GM21737 (cell line): ENCODE results near the gene PYGO2.

ENCODE experiments used
- ATAC-seq: cut with Tn5 transposase; IDR thresholded peaks from one replicate; pipeline ENCODE4 v1.9.1; 2021; ENCODE audit warnings: mild to moderate bottlenecking, moderate library complexity; ENCODE audit not compliant: unreplicated experiment

The PYGO2 gene, protein sequence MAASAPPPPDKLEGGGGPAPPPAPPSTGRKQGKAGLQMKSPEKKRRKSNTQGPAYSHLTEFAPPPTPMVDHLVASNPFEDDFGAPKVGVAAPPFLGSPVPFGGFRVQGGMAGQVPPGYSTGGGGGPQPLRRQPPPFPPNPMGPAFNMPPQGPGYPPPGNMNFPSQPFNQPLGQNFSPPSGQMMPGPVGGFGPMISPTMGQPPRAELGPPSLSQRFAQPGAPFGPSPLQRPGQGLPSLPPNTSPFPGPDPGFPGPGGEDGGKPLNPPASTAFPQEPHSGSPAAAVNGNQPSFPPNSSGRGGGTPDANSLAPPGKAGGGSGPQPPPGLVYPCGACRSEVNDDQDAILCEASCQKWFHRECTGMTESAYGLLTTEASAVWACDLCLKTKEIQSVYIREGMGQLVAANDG

GRCh38 chr1:154961207-154962155, at the start of gene PYGO2:
Gene PYGO2, minus strand, starts transcription at chr1:154961782. Its CDS starts 206 bp downstream, at chr1:154961576.
- ATAC-seq: peak; percentile 62

- ATAC-seq: no peak
Measured at GRCh38 chr1:155011004-155011416, 49.4 kb upstream of the PYGO2 start.

- ATAC-seq: no peak
Measured at GRCh38 chr1:155010211-155010918, 48.8 kb upstream of the PYGO2 start.

DNA sequence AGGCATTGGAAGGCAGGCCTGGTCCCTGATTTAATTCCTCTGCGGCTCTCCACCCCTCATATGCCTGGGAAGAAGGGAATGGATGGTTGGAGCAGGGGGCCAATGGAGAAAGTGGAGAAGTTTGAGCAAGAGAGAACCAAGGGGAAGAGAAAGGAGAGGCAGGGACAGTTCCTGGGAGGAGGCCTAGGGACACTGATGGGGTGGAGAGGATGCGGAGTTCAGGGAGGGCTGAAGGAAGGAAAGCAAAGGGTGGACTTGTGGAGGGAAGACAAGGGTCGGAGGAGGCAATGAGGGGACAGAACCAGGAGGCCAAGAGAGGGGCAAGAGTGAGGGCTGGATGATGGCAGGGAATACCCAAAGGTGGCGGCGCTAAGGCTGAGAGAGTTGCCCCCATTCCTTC, 48.2 kb upstream of the PYGO2 start:
- no peak for ATAC-seq

- ATAC-seq: no peak
Measured at GRCh38 chr1:155009221-155009711, 47.7 kb upstream of the PYGO2 start.

DNA sequence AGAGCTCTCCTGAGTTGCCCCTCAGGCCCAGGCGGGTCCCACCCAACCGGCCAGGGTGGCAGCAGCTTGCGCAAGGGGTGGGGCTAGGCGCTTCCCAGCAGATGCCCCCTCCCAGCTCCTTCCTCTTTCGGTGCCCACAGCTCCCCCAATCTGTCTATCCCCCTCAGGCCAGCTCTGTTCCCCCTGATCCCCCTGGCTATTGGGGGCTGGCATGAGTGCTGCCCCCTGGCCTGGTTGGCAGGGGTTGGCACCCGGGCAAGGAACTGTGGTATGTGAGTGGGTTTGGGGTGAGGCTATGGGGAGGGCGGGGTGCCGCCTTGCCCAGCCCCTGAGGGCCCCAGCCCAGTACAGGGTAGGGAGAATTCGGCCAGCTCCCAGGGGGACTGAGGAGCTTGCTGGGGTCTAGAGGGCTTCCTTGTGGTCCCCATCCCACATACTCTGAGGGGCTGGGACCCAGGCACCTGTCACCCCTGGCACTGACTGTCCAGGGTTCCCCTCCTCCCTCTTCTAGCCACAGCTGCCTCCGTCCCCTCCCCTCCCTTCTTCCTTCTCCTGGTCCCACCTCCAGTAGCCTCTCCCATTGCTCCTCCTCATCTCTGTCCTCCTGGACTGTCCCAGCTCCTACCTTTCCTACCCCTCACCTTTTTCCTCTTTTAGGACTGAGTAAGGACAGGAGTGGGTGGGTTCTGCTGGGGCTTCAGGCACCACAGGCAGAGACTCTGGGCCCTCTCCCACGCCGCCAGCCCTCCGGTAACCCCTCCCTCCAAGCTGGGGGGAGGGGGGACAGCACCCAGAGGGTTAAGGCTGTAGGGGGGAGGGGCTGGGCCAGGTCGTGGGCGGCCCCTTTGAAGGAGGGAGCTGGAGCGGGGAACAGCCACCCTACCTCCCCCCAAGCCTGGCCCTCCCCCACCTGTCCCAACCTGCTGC, 46.7 kb upstream of the PYGO2 start:
- ATAC-seq: no peak

DNA sequence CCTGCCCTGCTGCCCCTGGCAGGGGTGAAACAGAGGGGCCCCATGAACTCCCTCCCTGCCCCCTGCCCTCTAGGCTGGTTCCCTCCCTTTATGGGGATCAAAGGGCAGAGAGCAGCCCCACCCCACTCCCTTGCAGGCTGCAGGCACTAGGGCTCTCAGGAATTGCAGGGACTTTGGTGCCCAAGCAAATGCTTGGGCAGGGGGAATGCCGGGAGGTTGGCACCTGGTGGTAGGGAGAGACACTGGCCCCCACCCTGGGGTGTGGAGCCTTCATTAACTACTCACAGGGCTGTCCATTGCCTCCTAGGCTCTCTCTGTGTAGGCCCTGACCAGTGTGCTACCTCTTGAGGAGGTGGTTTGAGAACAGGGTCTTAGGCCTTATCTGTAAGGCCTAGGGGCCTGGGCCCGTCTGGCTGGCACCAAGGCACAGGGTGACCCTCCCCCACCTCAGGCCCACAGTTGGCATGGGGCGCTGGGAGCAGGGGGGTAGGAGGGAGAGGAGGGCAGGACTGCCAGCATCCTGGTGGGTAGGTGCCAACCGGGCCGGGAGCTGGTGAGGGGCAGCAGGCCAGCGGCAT, 45.8 kb upstream of the PYGO2 start:
- ATAC-seq: no peak

DNA sequence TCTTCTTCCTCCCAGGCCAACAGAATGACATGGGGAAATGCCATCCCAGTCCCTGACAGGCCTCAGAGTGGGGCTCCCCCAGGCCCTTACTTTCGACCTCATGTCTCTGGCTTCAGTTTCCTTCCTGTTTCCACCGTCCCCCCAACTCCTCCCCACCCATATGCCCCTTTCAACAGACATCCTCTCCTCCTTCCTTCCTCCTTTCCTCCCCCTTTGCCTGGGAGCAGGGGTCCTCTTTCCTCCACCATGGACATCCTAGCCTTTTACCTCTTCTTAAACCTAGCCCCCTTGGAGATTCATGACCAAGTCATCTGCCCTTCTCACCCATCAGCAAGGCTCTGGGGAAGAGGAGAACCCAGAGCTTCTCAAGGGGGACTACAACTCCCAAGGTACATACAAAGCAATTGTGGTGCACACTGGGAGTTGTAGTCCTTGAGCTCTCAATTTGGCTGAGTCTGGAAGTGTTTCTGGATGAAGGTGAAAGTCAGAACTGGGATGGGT, 45.1 kb upstream of the PYGO2 start:
- no peak for ATAC-seq

DNA sequence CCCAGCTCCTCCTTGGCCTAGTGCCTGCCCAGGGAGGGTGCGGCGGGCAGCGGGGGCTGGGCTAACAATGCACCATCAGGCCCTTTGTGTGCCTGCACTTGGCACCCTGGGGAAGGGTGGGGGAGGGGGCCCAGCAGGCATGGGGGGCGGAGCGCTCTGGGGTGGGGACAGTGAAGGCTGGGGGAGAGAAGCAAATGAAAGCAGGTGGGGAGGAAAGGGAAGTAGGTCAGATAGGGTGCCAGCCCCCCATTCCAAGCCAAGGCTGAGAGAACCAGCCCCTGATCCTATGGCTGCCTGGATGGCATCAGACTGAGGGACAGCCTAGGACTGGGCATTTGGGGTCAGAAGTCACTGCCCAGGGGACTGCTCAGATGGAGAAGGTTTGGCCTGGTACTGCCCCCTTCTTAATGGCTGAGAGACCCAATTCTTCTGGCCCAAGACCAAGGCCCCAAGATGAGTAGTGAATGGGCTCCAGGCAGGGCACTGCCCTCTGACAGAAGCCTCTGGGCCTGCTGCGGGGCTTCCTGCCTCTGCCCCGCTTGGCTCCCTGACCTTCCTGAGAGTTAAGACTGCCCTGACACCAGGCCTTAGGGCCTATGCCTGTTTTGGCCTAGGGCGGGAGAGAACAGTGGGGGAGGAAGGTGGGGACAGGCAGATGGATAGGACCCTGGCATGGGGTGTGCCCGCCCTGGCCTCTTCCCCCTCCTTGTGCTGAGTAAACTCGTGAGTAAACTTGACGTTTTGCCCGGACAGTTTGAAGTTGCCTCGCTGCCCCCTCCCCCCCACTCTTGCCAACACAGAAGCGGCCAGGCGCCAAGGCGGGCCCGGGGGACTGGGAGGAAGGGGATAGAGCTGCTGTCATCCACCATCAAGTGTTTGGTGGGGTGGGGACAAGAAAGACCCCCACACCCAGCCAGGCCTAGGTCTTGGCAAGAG, 43.8 kb upstream of the PYGO2 start:
- no peak for ATAC-seq

DNA sequence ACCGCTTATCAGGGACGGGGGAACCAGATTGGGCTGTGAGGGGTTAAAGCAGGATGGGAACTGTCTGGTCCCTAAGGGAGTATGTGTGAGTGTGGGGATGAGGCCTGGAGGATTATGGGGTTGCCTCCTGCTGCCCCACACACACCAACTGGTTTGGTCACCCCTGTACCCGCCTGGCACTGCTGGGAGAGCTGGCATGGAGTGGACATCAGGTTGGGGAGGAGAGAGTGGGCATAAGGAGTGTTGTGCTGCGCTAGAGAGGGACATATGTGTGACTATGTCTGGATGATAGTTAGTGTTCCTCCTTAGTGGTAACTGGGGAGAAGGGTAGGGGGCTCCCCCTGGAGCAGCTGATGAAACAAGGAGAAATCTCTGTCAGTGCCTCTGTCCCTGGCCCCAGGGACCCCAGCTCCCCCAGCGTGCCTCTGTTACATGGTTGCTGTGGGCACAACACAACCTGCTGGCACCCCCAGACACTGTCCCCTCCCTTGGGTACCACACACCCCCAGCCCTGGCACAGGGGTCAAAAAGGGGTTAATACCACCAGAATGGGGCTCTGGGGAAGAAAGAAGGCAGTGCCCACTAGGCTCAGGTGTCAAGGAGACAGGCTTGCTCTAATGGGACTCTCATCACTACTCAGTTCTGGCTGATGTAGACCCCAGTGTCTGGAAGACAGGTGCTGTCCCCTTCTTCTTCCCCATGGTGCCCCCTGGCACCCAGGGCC, 42.9 kb upstream of the PYGO2 start:
- no peak for ATAC-seq

DNA sequence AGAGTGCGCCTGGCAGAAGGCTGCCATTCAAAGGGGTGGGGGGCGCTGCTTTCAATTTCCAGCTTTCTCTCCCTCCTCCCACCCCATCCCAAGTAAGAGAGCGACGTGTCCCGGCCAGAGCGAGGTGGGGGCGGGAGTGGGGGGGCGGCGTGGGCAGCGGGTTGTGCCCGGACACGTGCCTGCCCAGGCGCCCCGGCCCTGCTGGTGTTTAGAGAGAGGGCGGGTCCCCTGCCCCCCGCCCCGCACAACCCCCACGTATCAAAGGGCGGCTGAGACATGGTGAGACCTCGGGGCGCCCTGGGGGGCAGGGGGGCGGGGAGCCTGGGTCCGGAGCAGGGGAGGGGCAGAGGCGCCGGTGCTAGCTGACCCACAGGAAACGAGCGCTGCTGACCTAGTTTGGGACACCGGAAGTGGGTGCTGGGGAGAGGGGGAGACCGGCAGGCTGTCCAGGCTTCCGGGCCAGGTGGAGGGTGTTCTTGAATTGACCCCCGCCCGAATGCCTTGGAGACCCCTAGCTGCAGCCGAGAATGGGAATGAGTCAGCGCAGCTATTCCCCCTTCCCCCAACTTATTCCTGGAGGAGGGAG, 42.3 kb upstream of the PYGO2 start:
- no peak for ATAC-seq

- ATAC-seq: no peak
Measured at GRCh38 chr1:155003227-155003765, 41.7 kb upstream of the PYGO2 start.

GRCh38 chr1:155002464-155003226, 41.1 kb upstream of the PYGO2 start, which contains the start of gene ZBTB7B:
Gene ZBTB7B, plus strand, starts transcription at chr1:155002802. Its CDS starts 11,859 bp downstream, at chr1:155014661.
- ATAC-seq: no peak

DNA sequence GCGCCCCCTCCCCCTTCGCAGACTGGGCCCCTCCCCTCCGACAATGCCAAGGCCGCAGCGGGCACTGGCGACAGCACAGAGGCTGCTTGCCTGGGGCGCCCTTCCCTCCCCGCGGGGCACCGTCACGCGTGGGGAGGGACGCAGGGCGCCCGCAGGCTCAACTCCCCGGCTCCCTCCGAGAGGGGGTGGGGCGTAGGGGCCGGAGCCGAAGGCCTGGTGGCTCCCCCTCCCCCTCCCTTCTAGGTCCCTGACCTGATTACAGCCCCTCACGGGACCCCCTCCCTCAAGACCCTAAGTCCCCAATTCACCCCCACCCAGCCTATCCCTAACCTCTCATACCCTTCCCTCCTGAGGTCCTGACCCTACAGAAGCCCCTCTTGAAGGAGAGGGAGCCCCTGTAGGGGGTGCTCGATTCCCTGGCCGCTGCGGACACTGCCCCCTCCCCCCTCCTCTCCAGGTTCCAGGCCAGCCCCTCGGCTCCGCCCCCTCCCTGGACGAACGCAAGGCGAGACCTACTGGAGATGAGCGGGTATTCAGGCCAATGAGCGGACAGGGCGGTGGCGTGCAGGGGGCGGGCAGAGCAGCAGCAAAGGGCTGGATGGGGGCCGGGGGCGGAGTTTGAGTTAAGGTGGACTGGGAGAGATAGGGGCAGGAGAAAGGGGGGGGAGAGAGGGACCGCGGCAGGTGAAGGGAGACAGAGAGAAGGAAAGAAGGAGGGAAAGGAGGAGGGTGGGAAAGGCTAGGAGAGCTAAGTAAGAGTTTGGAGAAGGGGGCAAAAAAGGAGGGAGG, 40.3 kb upstream of the PYGO2 start:
- ATAC-seq: peak; percentile 49

- no peak for ATAC-seq
Measured at GRCh38 chr1:155001425-155001674, 39.8 kb upstream of the PYGO2 start.
